ENCODE results near the gene KCNMA1. TPM values are rescaled to one million over a fixed set of nuclear protein-coding genes. Genes with fewer than 3 reads are reported as not detected.

KCNMA1 gene
- total RNA-seq, 1 donor from 2014 or later: 87.6 TPM

DNA sequence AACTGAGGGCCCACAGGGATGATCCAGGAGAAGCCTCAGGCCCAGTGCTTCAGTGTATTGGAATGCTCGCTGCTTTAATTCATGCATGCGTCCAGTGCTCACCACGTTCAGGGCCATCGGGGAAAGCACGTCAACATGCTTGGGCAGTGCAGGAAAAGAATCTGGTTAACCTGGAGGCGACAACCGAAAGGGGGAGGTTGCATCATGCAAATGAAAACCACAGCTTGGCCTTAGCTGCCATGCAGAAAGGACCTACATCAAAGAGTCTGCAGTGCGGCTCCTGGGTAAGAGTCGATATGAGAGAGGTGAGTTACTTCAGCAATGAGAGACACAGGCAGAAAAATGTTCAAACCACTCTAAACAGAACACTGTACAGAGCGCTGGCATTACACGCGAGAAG is 440.1 kb downstream of the KCNMA1 start:
- TF ChIP-seq, protein P1, sequence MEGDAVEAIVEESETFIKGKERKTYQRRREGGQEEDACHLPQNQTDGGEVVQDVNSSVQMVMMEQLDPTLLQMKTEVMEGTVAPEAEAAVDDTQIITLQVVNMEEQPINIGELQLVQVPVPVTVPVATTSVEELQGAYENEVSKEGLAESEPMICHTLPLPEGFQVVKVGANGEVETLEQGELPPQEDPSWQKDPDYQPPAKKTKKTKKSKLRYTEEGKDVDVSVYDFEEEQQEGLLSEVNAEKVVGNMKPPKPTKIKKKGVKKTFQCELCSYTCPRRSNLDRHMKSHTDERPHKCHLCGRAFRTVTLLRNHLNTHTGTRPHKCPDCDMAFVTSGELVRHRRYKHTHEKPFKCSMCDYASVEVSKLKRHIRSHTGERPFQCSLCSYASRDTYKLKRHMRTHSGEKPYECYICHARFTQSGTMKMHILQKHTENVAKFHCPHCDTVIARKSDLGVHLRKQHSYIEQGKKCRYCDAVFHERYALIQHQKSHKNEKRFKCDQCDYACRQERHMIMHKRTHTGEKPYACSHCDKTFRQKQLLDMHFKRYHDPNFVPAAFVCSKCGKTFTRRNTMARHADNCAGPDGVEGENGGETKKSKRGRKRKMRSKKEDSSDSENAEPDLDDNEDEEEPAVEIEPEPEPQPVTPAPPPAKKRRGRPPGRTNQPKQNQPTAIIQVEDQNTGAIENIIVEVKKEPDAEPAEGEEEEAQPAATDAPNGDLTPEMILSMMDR (IDR thresholded peaks at IDR 0.05): no peak
- DNase-seq (ENCODE audit: low spot score): no peak
- no peak overlapping the region for H3K27ac Mint-ChIP-seq (ENCODE audit: unreplicated experiment)
- H3K27me3 Mint-ChIP-seq (ENCODE audit: low read depth): no peaks in the 10 kb centered on the region
- H3K4me1 Mint-ChIP-seq (ENCODE audit: low read depth): peaks cover 63% of the 10 kb centered on the region
- no peaks in the 10 kb centered on the region for H3K9me3 Mint-ChIP-seq (ENCODE audit: low read depth)
- H3K36me3 Mint-ChIP-seq (ENCODE audit: low read depth): no peaks in the 10 kb centered on the region
- no peak overlapping the region for H3K4me3 Mint-ChIP-seq (ENCODE audit: unreplicated experiment)

DNA sequence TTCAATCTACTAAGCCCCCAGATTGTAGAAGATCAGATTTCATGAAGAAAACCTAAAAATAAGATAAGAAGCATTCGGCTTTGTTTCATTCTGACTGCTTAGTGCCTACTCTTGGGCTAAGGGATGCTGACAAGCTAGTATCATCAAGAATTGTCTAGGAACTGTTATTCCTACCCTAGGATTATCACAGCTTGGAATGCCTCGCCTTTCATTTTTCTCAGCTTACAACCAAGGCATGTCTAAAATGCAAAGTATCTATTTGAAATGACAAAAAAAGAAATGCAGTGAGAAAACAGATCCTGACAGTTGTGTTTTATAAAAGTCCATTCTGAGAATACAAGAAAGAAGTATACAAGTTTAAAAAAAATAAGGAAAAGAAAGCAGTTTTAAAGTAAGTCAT is 441.0 kb downstream of the KCNMA1 start:
- TF ChIP-seq, protein P1 (IDR thresholded peaks at IDR 0.05): no peak
- Mint-ChIP-seq H3K27me3 (ENCODE audit: low read depth) (no peaks in the 10 kb centered on the region), H3K9me3 (ENCODE audit: low read depth) (no peaks in the 10 kb centered on the region), H3K27ac (ENCODE audit: unreplicated experiment) (peak overlapping the region; percentile 75), H3K36me3 (ENCODE audit: low read depth) (no peaks in the 10 kb centered on the region), H3K4me3 (ENCODE audit: unreplicated experiment) (no peak overlapping the region), H3K4me1 (ENCODE audit: low read depth) (peaks cover 63% of the 10 kb centered on the region)
- DNase-seq (ENCODE audit: low spot score): no peak

DNA sequence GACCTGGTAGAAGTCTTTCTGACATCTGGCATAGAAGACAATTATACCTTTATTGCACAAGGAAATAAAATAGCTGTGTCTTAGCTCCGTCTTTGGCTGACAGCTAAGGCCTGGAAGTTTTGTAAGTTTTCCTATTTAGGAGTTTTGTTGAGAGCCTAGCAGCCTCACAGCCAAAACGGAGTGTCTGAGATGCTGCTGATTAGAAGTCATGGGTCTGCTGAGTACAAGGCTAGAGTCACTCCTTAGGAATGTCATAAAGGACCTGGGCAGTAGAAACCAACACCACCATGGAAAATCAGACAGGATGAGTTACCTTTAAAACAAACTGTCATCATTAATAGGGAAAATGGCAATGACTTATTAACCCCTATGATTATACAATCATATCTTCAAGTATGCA is 442.5 kb downstream of the KCNMA1 start:
- no peak overlapping the region for H3K4me3 Mint-ChIP-seq (ENCODE audit: unreplicated experiment)
- H3K36me3 Mint-ChIP-seq (ENCODE audit: low read depth): no peaks in the 10 kb centered on the region
- TF ChIP-seq, protein P1 (IDR thresholded peaks at IDR 0.05): no peak
- H3K27ac Mint-ChIP-seq (ENCODE audit: unreplicated experiment): peak overlapping the region; percentile 87
- peaks cover 59% of the 10 kb centered on the region for H3K4me1 Mint-ChIP-seq (ENCODE audit: low read depth)
- no peaks in the 10 kb centered on the region for H3K27me3 Mint-ChIP-seq (ENCODE audit: low read depth)
- no peak for DNase-seq (ENCODE audit: low spot score)
- H3K9me3 Mint-ChIP-seq (ENCODE audit: low read depth): no peaks in the 10 kb centered on the region

DNA sequence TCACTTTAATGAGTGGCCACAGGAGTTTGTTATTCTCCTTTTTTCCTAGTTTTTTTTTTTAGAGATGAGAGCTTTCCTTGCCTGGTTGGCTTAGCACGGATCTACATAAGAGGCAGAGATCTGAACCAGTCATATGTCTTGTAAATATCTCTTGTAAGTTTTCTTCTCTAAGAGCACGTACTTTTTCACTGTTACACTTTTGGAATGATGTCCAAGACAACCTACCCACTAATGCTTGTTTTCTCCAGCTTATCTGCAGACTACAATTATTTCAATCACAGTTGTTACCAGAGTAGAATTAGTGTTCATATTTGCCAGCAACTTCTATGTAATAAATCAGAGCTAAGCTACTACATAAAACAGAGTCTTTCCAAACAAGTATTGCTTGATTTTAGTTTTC is 444.6 kb downstream of the KCNMA1 start:
- H3K36me3 Mint-ChIP-seq (ENCODE audit: low read depth): no peaks in the 10 kb centered on the region
- peak overlapping the region; percentile 43 for H3K27ac Mint-ChIP-seq (ENCODE audit: unreplicated experiment)
- H3K4me1 Mint-ChIP-seq (ENCODE audit: low read depth): peaks cover 66% of the 10 kb centered on the region
- TF ChIP-seq, protein P1 (IDR thresholded peaks at IDR 0.05): no peak
- H3K9me3 Mint-ChIP-seq (ENCODE audit: low read depth): no peaks in the 10 kb centered on the region
- DNase-seq (ENCODE audit: low spot score): no peak
- no peaks in the 10 kb centered on the region for H3K27me3 Mint-ChIP-seq (ENCODE audit: low read depth)
- H3K4me3 Mint-ChIP-seq (ENCODE audit: unreplicated experiment): no peak overlapping the region

DNA sequence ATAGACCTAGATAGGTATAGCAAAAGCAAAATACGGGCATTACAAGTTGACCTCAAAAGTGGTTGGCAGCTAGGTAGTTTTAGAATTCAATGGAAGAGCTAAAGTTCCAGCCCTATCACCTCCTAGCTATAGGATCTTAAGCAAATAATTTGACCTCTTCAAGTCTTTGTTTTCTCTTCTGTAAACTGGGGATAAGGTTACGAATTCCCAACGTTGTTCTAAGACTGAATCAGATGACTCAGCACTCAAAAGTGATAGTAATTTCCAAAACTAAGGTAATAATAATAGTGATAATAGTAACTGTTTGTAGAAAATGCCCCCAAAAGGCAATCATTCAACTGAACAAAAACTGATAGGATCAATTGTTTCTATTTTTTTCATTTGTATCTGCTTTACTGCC is 445.2 kb downstream of the KCNMA1 start:
- Mint-ChIP-seq H3K36me3 (ENCODE audit: low read depth) (no peaks in the 10 kb centered on the region), H3K4me1 (ENCODE audit: low read depth) (peaks cover 69% of the 10 kb centered on the region), H3K27ac (ENCODE audit: unreplicated experiment) (peak overlapping the region; percentile 55), H3K9me3 (ENCODE audit: low read depth) (no peaks in the 10 kb centered on the region), H3K27me3 (ENCODE audit: low read depth) (no peaks in the 10 kb centered on the region), H3K4me3 (ENCODE audit: unreplicated experiment) (no peak overlapping the region)
- no peak for DNase-seq (ENCODE audit: low spot score)
- TF ChIP-seq, protein P1 (IDR thresholded peaks at IDR 0.05): no peak

Measured in chondrocyte (in vitro differentiated cells).